ENCODE results near the gene GBP6. TPM values are rescaled to one million over a fixed set of nuclear protein-coding genes. Genes with fewer than 3 reads are reported as not detected.
"Not testable (repeated sequence)": the region's sequence is repeated elsewhere in the genome, so short reads cannot be mapped to it uniquely, and the experiment has no call there.

Gene GBP6, protein sequence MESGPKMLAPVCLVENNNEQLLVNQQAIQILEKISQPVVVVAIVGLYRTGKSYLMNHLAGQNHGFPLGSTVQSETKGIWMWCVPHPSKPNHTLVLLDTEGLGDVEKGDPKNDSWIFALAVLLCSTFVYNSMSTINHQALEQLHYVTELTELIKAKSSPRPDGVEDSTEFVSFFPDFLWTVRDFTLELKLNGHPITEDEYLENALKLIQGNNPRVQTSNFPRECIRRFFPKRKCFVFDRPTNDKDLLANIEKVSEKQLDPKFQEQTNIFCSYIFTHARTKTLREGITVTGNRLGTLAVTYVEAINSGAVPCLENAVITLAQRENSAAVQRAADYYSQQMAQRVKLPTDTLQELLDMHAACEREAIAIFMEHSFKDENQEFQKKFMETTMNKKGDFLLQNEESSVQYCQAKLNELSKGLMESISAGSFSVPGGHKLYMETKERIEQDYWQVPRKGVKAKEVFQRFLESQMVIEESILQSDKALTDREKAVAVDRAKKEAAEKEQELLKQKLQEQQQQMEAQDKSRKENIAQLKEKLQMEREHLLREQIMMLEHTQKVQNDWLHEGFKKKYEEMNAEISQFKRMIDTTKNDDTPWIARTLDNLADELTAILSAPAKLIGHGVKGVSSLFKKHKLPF
- total RNA-seq, result under 1 TPM; 0.11 to 0.31 TPM

DNA sequence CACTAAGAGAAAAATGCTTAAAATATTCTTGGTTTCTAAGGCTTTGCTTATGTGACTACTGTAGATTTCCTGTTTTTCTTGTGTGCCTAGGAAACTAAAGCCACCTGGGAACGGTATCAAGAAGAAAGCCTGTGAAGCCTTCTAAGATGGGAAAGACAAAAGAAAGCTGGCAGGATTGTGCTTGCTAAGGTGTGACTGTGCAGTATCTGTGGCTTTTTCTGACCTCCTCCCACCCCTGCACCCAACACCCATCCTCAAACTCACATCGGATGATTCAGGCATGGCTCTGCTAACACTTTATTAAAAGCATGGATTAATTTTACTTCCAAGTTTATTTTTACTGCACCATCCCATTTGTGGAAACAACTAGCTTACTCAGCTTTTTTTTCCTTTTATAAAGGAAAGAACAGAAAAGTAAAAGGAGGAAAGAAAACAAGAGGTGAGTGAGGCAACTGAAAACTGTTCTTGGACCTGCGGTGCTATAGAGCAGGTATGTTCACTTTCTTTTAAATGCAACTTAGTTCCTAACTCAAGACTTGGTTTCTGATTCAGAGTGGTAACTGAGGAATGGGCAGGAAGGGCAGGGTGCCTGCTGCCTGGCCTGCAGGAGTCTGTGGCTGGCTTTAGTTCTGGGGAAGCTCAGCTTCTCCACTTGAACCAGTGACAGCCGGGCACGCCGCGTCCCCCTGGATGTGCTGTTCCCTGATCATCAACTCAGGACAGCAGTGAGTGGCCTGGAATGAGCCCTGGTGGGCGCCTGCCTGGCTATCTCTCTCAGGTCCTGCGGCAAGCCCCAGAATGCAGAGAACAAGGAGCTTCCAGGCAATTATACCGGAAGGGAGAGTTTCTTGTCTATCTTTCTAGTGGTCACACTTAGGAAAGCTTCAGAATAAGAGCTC lies at the start of gene GBP6:
Gene GBP6, plus strand, starts transcription at position 422 of the 899 bp plus-strand sequence. CDS start 4,493 bp downstream, outside the sequence.
- H3K9me3 Mint-ChIP-seq, result no peaks in the 10 kb centered on the region
- H3K36me3 Mint-ChIP-seq, result no peaks in the 10 kb centered on the region
- peak within 1 kb of the TSS in 1 of 2 donors; percentile 56 for H3K27ac Mint-ChIP-seq
- DNase-seq (ENCODE audit: low spot score in 2 of 2) (no peak), ATAC-seq (peak; percentile 59 to 63)

DNA sequence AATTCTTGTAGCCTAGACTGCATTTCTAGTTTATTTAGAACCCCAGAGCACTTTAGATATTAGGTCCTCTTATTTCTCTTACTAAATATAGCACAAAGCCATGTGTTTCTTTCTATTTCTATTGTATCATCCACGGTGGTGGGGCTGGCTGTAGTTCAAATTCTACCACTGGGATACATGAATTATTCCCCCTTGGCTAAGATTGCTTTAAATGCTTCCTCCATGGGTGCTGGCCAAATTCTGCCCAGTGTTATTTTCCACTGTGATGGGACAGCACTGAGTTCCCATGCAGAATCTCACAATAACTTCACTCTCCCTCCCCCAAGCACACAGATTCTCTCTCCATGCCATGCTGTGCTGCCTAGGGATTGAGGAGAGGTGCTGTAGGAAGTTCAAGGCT lies 41.5 kb upstream of the GBP6 start:
- ATAC-seq, result no peak
- H3K36me3 Mint-ChIP-seq, result peaks cover 27 to 38% of the 10 kb centered on the region in 2 donors
- no peak overlapping the region for H3K27ac Mint-ChIP-seq
- DNase-seq (ENCODE audit: low spot score in 2 of 2), result no peak
- peaks cover 26 to 54% of the 10 kb centered on the region in 2 donors for H3K9me3 Mint-ChIP-seq

DNA sequence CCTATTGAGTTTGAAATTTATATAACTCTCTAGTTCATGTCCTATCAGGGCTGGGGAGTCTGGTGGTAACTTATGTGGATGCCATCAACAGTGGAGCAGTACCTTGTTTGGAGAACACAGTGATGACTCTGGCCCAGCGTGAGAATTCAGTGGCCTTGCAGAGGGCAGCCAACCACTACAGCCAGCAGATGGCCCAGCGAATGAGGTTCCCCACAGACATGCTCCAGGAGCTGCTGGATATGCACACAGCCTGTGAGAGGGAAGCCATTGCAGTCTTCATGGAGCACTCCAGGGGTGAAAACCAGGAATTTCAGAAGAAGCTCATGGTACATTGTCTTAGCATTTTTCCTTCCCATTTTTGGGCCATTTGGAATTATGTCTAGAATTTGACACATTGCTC lies 32.0 kb upstream of the GBP6 start:
- Mint-ChIP-seq H3K9me3 (peaks cover 4 to 19% of the 10 kb centered on the region in 2 donors), H3K36me3 (peaks cover 0 to 14% of the 10 kb centered on the region in 2 donors)
- ATAC-seq, result no peak

DNA sequence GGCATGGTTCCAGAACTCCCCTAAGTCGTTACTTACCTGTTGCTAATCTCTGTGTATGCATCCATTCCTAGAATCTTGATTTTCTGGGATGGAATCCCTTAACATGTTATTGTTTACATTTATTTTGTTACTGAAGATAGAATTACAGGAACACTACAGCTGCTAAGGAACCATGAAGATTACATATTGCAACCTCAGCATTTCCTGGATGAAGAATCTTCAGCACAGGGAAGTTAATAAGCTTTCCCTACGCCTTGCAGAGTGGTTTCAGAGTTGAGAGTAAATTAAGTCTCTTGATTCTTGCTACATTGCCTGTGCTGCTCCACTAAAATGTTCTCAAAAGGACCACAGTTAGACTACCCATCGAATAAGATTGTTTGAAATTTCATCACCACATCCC lies 31.4 kb upstream of the GBP6 start:
- H3K36me3 Mint-ChIP-seq, result peaks cover 0 to 14% of the 10 kb centered on the region in 2 donors
- peaks cover 4 to 14% of the 10 kb centered on the region in 2 donors for H3K9me3 Mint-ChIP-seq
- DNase-seq (ENCODE audit: low spot score in 2 of 2) (no peak), ATAC-seq (no peak)
- no peak overlapping the region for H3K27ac Mint-ChIP-seq

More for the DNA sequence above, 32.0 kb upstream of the GBP6 start:
- H3K27ac Mint-ChIP-seq, result no peak overlapping the region
- no peak for DNase-seq (ENCODE audit: low spot score in 2 of 2)

DNA sequence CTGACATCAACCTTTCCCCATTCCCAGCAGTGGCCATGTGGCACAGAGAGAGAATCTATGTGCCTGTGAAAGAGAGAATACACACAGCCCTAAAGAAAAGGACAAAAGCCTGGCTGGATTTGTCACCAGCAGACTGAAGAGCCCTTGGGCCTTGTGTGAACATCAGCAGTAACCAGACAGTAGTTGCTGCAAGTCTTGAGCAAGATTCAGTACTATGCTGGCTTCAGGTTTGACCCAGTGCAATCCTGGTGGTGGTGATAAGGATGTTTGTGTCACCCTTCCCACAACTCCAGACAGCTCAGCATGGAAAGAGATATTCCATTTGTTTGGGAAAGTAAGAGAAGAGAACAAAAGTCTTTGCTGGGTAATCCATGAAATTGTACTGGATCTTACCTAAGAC lies 28.4 kb upstream of the GBP6 start:
- Mint-ChIP-seq H3K36me3 (peaks cover 0 to 5% of the 10 kb centered on the region in 2 donors), H3K27ac (no peak overlapping the region), H3K9me3 (peaks cover 4 to 18% of the 10 kb centered on the region in 2 donors)
- DNase-seq (ENCODE audit: low spot score in 2 of 2) (no peak), ATAC-seq (no peak)

DNA sequence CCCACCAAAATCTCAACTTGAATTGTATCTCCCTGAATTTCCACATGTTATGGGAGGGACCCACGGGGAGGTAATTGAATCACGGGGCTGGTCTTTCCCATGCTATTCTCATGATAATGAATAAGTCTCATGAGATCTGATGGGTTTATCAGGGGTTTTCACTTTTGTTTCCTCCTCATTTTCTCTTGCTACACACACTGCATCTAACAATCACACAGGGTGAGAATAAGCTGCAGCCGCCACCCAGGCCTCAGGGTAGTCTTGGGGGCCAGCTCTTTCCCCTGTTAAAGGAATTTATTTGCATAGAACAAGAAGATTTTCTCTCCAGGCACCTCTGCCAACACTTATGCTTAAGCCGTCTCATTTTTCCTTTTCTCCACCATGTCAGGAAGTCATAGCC lies 26.0 kb upstream of the GBP6 start:
- peaks cover 4 to 18% of the 10 kb centered on the region in 2 donors for H3K9me3 Mint-ChIP-seq
- ATAC-seq, result no peak
- DNase-seq (ENCODE audit: low spot score in 2 of 2), result no peak

DNA sequence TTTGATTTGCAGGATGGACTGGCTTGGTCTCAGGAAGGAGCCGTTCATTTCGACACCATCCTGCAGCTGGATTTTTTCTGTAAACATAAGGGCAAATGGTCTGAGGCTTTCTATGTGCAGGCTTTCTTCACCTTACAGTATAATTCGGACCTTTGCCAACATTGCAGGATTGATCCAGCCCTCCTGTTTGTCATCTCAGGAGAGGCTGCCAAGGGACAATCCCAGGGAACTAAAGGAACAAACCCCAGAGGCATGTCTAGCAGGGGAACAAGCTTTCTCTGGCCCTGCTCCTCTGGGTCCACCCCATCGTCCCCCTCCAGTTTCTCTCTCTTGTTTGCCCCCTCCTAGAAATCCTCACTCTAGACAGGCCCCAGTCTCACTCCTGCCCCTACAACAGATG lies 24.8 kb upstream of the GBP6 start:
- no peak for DNase-seq (ENCODE audit: low spot score in 2 of 2)
- Mint-ChIP-seq H3K9me3 (peaks cover 4 to 20% of the 10 kb centered on the region in 2 donors), H3K27ac (no peak overlapping the region), H3K36me3 (peaks cover 0 to 6% of the 10 kb centered on the region in 2 donors)
- ATAC-seq, result no peak

More for the DNA sequence above, 26.0 kb upstream of the GBP6 start:
- Mint-ChIP-seq H3K27ac (no peak overlapping the region), H3K36me3 (peaks cover 0 to 5% of the 10 kb centered on the region in 2 donors)

DNA sequence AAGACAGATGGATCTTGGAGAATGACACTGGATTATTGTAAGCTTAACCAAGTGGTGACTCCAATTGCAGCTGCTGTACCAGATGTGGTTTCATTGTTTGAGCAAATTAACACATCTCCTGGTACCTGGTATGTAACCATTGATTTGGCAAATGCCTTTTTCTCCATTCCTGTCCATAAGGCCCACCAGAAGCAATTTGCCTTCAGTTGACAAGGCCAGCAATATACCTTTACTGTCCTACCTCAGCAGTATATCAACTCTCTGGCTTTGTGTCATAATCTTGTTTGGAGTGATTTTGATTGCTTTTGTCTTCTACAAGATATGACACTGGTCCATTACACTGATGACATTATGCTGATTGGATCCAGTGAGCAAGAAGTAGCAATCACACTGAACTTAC lies 18.4 kb upstream of the GBP6 start:
- H3K27ac Mint-ChIP-seq; ATAC-seq; DNase-seq (ENCODE audit: low spot score in 2 of 2); H3K36me3 Mint-ChIP-seq: not testable (repeated sequence)
- H3K9me3 Mint-ChIP-seq, result peaks cover 0 to 10% of the 10 kb centered on the region in 2 donors

DNA sequence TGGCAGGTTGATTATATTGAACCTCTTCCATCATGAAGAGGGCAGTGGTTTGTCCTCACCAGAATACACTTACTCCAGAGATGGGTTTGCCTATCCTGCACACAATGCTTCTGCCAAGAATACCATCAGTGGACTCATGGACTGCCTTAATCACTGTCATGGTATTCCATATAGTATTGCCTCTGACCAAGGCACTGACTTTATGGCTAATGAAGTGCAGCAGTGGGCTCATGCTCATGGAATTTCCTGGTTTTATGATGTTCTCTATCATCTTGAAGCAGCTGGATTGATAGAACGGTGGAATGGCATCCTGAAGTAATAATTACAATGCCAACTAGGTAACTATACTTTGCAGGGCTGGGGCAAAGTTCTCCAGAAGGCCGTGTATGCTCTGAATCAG lies 16.6 kb upstream of the GBP6 start:
- ATAC-seq (no peak), DNase-seq (ENCODE audit: low spot score in 2 of 2) (no peak)
- no peak overlapping the region for H3K27ac Mint-ChIP-seq
- peaks cover 0 to 10% of the 10 kb centered on the region in 2 donors for H3K9me3 Mint-ChIP-seq
- peaks cover 0 to 5% of the 10 kb centered on the region in 2 donors for H3K36me3 Mint-ChIP-seq

DNA sequence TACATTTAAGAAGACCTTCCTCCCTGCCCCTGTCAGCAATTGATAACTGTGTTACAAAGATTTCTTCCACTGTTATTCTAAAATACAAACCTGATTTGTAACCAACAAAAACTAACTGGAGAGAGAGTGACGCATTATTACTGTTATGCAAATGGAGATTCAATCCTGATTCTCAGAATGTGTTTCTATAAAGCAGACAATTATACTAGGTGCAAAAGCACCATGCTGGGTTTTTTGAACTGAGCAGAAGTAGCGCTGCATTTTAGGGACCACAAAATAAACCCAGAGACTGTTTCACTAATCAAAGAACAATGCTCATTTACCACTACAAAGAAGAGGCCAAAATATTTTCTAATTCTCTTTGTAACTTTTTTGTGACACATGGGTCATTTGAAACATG lies 13.6 kb upstream of the GBP6 start:
- no peak for DNase-seq (ENCODE audit: low spot score in 2 of 2)
- Mint-ChIP-seq H3K9me3 (peaks cover 0 to 4% of the 10 kb centered on the region in 2 donors), H3K27ac (no peak overlapping the region), H3K36me3 (no peaks in the 10 kb centered on the region)
- no peak for ATAC-seq

DNA sequence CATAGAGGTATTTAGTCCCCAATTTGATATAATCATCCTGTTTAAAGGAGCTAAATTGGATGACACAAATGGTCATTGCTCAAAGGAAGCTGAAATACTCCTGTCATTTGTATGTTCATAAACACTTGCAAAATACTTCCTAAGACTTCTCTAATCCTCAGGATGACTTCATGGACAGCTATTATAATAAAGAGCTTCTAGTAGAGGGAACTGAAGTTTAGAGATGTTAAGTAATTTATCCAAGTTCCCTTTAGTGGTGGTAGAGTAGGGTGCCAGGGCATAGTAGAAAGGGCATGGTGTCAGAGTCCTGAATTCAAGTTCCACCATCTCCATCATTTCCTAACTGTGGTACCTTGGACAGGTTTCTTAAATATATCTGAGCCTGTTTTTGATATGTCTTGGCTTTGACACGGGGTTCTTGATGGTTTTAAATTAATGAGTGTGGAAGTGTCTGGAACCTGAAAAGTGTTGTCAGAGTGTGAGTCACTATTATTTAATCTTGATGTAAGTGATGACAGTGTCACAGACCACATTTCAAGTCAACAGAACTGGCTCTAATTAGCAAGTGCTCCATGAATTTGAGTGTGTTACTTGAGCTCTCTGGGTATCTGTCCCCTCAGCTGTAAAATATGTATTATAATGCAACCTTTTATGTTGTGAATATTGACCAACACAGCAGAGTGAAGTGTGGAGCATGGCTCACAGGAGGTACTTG lies 12.1 kb upstream of the GBP6 start:
- Mint-ChIP-seq H3K9me3 (no peaks in the 10 kb centered on the region), H3K27ac (no peak overlapping the region), H3K36me3 (no peaks in the 10 kb centered on the region)
- ATAC-seq (no peak), DNase-seq (ENCODE audit: low spot score in 2 of 2) (no peak)

DNA sequence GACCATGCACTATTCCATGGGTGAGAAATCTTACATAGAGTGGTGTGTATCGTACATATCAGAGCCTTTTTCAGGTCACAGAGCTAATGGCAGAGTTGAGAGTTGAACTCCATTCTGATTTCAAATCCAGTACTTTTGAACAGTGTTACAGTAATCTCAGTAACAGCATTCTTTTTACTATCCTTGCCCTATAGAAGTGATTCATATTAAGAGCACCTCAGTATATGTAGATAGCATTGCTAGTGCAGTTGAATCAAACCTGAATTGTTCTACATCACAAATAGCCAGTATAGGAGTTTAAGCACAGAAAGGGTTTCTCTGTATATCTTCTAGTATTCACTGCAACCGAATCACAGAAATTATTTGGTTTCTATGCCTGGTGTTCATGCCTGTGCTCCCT lies 11.4 kb upstream of the GBP6 start:
- no peak overlapping the region for H3K27ac Mint-ChIP-seq
- no peaks in the 10 kb centered on the region for H3K36me3 Mint-ChIP-seq
- DNase-seq (ENCODE audit: low spot score in 2 of 2) (no peak), ATAC-seq (peak in 1 of 2 donors; percentile 64)
- no peaks in the 10 kb centered on the region for H3K9me3 Mint-ChIP-seq

DNA sequence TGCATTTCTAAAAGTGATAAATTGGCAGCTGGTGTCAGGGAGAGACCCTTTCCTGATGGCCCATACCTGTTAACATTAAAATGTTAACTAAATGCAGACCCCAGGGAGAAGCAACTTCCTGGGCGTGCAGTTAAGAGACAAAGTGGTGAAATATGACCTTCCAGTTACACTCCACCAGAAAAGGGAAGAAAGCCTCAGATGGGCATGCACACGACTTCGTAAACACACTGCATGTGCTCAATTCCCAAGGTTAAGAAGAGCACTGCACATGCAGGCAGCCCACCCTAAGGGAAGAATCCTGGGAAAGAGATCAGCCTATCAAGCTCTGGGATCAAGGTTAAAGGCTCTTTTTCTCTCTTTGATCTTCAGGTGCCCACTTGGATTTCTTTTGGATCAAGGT lies 9.7 kb upstream of the GBP6 start:
- Mint-ChIP-seq H3K27ac (no peak overlapping the region), H3K36me3 (no peaks in the 10 kb centered on the region), H3K9me3 (no peaks in the 10 kb centered on the region)
- ATAC-seq (no peak), DNase-seq (ENCODE audit: low spot score in 2 of 2) (no peak)

DNA sequence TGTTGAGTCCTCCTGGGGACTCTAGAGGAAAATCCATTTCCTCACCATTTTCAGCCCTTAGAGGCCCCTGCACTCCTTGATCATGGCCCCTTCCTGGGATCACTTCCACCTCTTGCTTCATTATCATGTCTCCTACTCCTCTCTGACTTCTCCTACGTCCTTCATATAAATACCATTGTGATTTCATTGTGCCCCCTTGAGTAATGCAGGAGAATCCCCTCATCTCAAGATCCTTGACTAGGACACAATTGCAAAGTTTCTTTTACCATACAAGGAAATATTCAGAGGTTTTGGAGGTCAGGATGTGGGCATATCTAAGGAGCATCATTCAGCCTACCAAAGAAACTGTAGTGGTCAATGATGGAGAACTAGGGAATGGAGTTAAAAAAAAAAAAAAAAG lies 8.8 kb upstream of the GBP6 start:
- no peak overlapping the region for H3K27ac Mint-ChIP-seq

DNA sequence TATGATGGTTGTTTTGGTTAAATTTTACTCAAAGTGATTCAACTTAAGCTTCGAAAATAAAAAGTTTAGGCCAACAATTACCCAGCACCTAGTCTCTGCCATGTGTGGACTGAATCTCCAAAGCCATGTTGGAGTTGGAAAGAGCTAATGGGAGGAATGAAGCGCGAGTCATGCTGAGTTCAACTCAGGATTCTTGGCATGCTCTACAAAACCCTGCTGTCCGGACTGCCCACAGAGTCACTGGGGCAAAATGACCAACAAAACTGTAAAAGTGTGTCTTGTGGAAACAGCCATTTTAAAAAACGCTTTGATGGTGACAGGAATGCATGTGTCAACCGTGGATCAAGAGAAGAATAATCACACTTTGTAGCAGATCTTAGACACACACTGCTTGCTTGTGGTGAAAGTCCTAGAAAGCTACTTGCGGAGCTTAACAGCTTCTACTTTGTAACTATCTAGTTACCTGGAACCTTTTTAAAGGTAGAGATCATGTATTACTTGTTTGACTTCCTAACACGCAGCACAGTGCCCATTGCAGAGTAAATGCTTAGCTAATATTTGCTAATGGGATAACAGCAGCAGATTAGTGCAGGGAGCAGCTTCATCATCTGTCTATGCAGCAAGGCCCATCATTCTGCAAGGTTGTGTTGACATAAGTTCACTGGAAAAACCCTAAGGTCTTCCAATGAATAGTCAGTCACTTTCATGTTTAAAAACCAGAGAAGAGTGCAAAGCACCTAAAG lies 7.0 kb upstream of the GBP6 start:
- Mint-ChIP-seq H3K9me3 (no peaks in the 10 kb centered on the region), H3K36me3 (no peaks in the 10 kb centered on the region), H3K27ac (peak overlapping the region in 1 of 2 donors; percentile 81)
- ATAC-seq (peak; percentile 19 to 45), DNase-seq (ENCODE audit: low spot score in 2 of 2) (no peak)

More for the DNA sequence above, 8.8 kb upstream of the GBP6 start:
- H3K36me3 Mint-ChIP-seq, result no peaks in the 10 kb centered on the region
- H3K9me3 Mint-ChIP-seq, result no peaks in the 10 kb centered on the region
- ATAC-seq (no peak), DNase-seq (ENCODE audit: low spot score in 2 of 2) (no peak)

All from activated naive CD4-positive, alpha-beta T cell treated with anti-CD3 and anti-CD28 coated beads, Interleukin-2, amount 50 U/mL, for 72 hours (primary cell).